SIG-M5 (cell line): Measurements from ENCODE around the gene VPS26A.
A peak's percentile ranks its signal among the peaks of the same experiment; 100 is the strongest.

Source experiments
- DNase-seq: peaks from one replicate; lab custom pipeline; 2025; lab: John Stamatoyannopoulos, UW

VPS26A gene

DNA sequence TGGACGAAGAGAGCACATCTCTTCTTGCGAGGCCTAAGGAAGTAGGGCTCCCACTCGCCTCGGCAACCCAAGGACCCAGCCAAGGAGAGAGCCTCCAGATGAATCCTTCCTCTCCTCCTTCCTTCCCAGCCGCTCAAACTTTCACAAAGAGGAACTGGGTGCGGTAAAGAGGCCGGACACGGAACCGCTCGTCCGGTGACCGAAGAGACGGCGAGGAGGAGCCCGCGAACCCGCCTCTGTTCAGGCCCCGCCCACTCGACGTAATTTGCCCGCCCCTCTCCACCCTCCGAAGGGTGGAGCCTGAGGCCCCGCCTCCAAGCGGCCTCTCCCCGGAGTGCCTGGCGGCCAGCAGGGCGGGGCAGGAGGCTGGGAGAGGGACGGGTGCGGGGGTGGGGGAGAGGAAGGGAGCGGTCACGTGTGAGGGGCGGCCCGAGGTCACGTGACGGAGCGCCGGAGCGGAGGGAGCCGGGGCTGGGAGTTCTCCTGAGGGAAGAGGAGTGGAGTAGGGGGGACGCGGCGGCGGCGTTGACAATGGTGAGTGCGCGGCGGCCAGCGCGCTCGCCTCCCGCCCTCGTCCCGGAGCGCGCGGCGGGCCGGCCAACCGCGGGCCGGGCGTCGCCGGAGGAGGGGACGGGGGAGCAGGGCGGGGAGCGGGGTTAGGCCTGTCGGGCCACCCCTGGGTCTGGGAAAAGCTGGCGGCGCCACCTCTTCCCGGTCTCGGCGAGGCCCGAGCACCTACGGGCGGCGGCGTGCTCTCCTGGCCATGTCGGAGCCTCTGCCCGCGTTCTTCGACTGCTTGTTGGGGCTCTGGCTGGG lies at the start of gene VPS26A:
Gene VPS26A (plus strand): TSS at position 432 of the 816 bp plus-strand sequence. CDS start 100 bp downstream, at position 532.
- DNase-seq = peak; percentile 87

DNA sequence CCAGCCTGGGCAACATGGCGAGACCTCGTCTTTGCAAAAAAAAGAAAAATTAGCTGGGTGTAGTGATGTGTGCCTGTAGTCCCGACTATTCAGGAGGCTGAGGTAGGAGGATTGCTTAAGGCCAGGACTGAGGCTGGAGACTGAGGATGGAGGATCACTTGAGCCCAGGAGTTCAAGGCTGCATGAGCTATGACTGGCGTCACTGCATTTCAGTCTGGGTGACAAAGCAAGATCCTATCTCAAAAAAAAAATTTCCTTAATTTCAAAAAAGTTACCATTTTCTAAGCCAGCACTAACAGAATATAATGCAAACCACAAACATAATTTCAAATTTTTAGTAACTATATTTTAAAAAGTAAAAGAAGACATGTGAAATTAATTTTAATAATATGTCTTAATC lies 49.4 kb upstream of the VPS26A start:
- DNase-seq = no peak

DNA sequence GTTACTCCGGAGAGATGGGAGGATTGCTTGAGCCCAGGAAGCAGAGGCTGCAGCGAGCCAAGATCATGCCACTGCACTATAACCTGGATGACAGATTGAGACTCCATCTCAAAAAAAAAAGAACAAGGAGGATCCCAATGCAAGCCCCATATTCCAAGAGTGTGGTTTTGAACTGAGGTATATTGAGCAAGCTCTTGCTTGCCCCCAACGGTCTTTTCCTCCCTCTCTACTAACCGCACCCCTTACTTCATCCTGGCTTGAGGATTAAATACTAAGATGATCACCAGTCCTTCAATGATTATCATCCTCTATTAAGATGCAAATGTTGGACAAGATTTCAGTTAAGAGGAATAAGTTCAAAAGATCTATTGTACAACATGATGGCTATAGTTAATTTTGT lies 48.5 kb upstream of the VPS26A start:
- DNase-seq = no peak

DNA sequence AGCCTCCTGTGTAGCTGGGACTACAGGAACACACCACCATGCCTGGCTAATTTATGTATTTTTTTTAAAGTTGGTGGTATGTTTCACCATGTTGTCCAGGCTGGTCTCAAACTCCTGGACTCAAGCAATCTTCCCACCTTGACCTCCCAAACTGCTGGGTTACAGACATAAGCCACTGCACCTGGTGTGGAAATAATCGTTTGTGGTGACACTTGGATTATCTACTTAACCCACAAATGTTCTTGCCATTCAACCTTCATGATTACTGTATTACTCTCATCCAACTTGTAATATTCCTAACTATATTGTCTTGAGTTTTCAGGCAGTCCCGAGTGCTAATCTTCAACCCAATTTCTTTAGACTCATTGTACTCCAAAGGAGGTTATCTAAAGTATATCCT lies 45.7 kb upstream of the VPS26A start:
- no peak for DNase-seq

DNA sequence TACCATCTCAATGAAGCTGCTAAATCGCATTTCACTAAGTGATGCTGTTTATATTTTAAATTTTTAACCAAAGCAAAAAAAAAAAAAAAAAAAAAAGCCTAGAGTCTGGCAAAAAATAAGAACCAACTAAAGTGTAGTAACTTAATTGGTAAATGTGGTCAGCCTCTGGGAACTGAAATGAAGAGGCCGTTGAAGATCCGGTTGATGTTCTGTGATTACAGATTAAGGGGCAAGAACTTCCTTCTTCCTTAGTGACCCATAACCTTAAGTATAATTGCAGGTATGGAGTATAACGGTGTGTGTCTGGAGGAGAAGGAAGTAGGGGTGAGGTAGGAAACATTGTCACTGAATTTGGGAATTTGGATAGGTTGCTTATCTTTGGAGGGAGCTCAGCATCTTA lies 43.8 kb upstream of the VPS26A start:
- DNase-seq = no peak

DNA sequence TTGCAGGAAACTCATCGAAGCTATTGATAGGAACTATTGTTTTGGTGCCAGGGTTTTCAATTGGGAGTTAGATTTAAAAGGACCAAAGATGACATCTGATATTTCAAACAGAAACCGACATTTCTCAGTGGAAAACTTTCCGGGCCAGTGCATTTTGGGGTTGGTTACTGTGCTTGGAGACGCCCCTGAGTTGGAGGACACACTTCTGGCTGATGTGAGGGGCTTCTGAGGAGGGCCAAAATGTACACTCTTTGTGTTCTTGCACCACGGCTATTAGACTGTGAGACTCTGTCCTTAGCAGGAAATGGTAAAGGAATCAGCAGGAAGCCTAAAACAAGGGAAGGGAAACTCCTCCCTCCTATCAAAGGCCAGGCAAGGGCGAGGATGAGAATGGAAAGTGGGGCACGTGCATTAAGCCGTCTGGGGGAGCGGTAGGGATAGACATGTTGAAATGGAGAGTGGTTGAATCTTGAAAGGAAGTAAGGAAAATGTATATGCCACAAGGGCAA lies 37.9 kb upstream of the VPS26A start:
- no peak for DNase-seq

DNA sequence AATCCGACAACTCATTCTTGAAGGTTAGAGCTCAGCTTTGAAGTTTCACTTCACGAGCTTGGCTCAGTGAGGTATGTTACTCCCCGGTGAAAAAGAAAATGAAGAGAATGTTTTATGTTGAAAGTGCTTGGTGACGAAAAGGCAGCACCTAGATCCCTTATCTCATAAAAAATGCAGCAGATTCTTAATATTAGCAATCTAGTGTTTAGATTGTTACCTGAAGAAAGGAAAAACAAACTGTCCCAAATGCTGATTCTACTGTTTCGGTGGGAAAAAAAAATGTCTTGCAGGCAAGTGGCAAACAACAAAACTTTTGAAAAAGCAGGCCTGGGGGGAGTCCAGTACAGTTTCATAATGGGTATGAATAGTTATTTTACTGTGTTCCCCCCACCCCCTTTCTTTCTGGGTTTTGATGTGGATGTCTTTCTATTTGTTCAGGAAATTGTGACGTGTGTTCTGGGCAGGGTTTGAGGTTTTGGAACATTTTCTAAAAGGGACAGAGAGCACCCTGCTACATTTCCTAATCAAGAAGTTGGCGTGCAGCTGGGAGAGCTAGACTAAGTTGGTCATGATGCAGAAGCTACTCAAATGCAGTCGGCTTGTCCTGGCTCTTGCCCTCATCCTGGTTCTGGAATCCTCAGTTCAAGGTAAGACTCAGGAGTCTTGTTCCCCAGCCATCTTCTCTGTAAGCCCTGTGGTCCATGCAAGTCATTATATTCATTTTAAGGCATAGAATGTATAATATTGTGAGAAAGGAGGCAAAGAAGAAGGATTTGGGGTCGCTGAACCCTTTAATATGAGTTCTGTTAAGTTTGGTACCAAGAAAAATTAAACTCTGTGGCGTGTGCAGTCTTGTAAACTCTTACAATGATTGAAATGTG lies 36.1 kb upstream of the VPS26A start, which contains the start of gene SRGN:
Gene SRGN (plus strand): TSS at position 514 of the 881 bp plus-strand sequence. CDS start 55 bp downstream, at position 569.
- peak; percentile 93 for DNase-seq

DNA sequence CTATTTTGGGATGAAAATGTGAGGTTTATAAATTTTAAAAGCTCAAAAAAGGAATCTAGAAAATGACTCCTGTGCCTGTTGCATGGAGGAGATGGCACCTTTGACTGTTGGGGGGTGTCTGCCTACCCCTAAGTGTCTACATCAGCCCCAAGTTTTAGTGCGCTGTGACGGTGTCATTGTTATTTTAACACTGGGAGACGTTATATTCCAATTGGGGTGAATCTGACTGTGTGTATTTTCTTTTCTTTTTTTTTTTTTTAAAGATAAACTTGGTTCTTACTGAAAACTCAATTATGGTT lies 35.6 kb upstream of the VPS26A start:
- no peak for DNase-seq

DNA sequence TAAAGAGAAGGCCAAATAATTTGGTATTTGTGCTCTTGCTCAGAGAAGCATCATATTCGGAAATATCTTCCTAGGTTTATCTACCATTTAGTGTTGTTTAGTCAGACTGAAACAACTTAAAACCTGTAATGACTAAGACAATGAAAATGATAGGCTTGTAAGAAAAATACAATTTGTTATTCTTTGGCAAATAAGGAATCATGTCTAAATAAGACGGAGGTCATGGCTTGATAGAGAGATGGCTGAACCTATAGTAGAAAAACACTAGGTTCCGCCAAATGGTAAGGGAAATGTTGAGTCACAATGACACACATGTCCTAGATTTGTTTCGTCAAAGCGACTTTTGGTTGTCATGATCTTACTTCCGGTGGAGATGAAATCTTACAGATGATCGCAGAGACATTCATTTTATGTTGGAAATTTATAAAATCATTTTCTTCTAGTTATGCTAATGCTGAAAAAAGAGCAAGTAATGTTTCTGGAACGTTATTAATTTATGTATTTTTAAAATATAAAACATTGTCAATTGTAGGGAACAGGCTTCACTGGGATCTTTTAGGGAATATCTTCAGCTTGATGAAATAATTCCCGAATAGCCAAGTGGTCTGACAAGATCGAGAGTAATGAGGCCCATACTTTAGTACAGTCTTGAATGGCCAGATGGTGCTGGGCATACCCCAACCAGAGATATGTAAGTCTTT lies 35.0 kb upstream of the VPS26A start:
- DNase-seq = peak; percentile 49

DNA sequence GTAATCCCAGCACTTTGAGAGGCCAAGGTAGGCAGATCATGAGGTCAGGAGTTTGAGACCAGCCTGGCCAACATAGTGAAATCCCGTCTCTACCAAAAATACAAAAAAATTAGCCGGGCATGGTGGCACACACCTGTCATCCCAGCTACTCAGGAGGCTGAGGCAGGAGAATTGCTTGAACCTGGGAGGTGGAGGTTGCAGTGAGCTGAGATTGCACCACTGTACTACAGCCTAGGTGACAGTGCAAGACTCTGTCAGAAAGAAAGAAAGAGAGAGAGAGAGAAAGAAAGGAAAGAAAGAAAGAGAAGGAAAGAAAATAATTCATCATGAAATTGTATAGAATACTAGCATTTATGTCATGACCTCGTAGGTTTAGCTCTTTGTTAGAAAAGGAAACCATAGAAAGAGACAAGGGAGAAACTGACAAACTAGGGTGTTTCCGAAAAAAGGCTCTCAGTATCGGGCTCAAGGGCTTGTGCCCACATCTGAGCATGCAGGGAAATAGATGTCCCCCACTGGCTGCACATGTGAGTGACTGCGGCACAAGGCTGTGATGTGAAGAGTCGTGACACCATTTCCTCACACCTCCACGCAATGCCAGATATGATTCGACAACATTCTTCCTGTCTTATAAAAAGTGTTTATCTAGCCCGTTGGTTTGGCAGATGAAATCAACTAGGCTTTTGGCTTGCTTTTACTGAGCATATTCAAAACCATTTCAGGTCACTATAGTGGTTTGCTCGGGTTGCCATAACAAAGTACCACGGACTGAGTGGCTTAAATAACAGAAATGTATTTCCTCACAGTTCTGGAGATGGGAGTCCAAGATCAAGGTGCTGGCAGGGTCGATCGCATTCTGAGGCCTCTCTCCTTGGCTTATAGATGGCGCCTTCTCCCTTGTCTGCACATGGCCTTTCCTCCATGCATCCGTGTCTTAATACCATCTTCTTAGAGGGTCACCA lies 34.1 kb upstream of the VPS26A start:
- DNase-seq = no peak

DNA sequence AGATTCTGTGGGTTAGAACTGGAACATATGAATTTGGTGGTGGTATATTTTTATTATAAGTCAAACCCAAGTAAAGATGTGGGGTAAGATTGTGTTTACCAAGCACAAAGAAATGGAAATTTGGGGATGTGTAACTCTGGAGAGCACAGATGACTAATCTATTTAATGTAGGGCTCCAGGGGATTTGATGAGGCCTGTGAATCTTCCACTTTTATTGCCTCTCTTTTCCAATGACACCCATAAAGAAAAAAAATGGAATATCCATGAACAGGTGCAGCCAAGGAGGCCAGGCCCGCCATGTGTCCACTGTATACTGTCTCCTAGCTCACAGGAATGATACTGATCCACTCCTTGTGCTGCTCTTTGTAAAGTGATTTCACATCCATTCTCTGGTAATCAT lies 33.3 kb upstream of the VPS26A start:
- no peak for DNase-seq

DNA sequence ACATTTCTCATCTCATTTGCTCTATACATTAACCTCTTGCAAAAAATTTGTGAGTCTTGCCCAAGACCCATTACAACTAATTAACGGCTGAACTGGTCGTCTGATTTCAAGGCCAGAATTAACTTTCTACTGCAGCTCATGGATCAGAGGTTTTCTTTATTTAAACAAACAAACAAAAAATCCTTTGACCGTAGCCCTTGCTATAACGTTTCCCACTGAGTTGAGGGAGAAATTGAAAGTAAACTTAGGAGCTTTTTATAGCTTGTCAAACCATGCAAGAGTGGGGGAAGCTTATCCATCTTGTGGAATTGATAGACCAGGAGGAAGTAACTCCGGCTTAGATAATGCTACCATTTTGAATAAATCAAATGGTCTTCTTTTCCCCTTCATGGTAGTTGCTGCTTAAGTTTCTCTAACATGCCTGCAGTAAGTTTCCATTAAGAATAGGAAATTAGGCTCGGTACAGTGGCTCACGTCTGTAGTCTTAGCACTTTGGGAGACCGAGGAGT lies 32.8 kb upstream of the VPS26A start:
- DNase-seq = no peak

DNA sequence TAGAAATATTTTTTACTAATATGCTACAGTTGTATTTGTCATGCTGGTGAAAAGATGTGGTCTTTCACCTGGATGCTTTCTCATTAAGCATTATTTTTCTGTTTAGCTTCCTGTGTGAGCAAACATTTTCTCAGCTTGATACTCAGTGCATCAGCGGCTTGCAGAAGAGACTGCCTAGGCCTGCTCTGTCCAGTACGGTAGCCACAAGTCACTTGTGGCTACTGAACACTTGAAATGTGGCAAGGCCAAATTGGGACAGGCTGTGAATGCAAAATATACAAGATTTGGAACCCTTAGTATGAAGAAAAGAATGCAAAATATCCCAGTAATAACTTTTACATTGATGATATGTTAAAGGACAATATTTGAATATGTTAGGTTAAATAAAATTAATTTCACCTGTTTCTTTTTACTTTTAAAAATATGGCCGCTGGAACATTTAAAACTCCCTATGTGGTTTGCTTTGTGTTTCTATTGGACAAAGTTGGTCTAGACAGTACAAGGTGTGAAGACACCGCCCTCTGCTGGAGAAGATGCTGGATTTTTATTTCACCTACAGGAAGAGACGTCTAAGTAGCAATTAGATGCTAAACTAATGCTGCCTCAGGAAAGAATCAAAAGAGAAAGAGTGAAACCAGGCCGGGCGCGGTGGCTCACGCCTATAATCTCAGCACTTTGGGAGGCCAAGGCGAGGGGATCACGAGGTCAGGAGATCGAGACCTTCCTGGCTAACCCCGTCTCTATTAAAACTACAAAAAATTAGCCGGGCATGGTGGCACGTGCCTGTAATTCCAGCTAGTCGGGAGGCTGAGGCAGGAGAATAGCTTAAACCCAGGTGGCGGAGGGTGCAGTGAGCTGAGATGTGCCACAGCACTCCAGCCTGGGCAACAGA lies 30.8 kb upstream of the VPS26A start:
- DNase-seq = peak; percentile 42

DNA sequence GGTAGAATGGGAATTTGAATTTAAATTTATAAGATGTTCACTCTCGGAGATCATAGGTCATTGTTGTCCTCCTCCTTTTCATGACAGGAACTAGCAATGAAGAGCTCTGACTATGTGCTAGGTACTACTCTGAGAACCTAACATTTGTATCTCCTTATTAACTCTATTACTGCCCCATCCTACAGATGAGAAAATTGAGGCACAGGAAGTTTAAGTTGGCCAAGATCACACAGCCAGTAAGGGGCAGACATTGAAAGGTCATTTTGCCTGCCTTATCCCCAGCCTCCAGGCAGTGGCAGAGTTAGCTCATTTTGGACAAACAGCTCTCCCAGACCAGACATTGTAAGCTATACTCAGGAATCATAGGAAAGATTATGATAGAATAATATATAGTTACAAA lies 30.0 kb upstream of the VPS26A start:
- DNase-seq = no peak

DNA sequence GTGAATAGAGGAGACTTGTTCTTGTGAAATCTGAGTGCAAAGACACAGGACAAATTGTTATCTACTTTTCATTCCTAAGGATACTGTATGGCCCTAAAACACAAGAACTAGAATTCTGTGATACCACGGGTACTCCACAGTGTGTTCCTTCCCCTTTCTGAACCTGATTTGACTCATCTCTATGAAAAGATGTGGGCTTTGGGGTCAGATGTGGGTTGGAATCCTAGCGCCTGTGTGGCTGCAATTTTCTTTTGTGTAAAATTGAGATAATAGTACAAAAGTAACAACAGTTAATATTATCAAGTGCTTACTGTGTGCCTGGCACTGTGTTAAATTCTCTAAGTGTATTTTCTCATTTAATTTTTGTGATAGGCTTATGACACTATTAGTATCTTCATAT lies 27.9 kb upstream of the VPS26A start:
- DNase-seq = no peak

DNA sequence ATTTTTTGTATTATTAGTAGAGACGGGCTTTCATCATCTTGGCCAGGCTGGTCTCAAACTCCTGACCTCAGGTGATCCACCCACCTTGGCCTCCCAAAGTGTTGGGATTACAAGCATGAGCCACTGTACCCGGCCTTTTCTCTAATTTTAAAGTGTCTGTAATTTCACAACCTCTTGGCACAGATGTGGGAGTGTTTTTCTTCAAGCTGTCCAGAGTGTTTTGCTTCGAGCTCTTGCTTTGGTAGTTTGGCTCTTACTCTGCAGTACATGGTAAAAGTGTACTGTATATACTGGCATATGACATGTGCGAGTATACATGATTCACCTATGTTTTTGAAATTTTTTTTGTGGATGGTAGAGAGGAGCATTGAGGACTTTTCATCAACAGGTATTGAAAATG lies 26.2 kb upstream of the VPS26A start:
- no peak for DNase-seq

DNA sequence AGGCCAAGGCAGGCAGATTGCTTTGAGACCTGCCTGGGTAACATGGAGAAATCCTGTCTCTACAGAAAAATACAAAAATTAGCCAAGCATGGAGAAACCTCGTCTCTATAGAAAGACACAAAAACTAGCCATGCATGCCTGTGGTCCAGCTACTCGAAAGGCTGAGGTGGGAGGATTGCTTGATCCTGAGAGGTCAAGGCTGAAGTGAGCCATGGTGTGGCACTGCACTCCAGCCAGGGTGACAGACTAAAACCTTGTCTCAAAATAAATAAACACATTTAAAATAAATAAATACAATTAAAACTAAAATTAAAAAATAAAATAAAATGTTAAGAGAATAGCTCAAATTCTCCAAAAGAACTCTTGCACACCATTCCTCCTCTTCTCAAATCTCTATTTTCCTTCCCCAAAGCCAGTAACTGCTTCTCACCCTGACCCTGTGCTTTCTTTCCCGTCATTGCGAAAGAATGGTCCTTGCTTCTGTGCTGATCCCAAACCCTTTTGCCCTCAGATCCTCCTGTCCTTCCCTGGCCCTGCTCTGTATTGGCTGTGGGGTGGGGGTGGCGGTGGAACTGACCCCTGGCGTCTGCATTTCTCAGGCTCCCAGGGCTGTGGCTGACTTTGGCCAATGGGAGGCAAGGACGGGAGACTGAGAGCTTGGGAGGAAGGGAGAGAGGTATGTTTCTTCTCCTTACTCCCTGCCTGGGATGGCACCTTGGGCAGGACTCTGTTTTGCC lies 23.7 kb upstream of the VPS26A start:
- DNase-seq = no peak

DNA sequence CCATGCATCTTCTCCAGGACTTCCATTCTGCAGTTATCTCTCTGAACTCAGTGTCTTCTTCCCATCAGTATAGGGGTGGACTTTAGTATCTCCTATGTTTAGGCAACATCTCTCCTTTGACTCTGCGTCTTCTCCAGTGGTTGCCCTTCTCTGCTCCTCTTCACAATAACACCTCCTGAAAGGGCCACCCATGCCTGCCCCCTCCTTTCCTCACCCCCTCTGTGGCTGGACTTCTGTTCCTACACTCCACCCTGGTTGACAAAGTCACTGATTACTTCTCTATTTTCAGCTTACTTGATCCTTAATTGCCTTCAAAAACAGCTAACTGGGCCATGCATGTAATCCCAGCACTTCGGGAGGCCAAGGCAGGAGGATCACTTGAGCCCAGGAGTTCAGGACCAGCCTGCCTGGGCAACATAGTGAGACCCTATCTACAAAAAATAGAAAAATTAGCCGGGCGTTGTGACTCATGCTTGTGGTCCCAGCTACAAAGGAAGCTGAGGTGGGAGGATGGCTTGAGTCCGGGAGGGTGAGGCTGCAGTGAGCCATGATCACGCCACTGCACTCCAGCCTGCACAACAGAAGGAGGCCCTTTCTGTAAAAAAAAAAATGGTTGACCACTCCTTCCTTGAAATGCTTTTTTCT lies 22.4 kb upstream of the VPS26A start:
- no peak for DNase-seq

DNA sequence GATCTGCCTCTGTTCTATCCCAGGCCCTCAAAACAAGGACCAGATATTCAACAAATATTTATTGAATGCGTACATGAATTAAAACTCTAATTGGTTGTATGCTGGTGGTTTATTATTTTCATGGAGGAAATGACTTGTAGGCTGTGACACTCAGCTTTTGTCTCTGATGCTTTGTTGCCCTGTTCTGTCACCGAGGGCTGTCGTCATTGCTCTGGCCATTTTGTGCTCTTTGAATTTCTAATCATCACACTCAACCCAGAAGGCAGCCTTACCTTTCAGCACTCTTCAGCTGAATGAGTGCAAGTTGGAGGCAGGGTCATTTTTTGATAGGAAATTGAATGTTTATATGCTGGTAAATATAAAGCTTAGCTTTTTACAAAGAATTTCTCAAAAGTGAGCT lies 21.5 kb upstream of the VPS26A start:
- DNase-seq = no peak
